Left lobe of liver (tissue), 2 donors: ENCODE measurements around the gene ABCD1. TPM values are rescaled to one million over a fixed set of nuclear protein-coding genes. Genes with fewer than 3 reads are reported as not detected.
A peak's percentile ranks its signal among the peaks of the same experiment; 100 is the strongest.
"Not testable (repeated sequence)": the region's sequence is repeated elsewhere in the genome, so short reads cannot be mapped to it uniquely, and the experiment has no call there.

Source experiments
- ATAC-seq: fragments of 200-7000 bp; cut with Tn5 transposase; one replicate; pipeline ENCODE4 v1.9.1; 2020; ENCODE audit warnings: mild to moderate bottlenecking, moderate library complexity
- DNase-seq: peaks from one replicate; pipeline ENCODE4 v3.0.0-alpha.2; 2020; ENCODE audit warnings: low spot score
- total RNA-seq: library from RNA; stranded (reverse); gene quantifications from one replicate; pipeline ENCODE4 v1.2.1, GENCODE V29; 2021
- donor health status: DM: no; HTN: no; CAD: no; lungs with moderate emphysema.
- donor health status: DM: no; HTN: yes; CAD: no.

The ABCD1 gene
- total RNA-seq, 1 donor from 2014 or later: 13.4 TPM

DNA sequence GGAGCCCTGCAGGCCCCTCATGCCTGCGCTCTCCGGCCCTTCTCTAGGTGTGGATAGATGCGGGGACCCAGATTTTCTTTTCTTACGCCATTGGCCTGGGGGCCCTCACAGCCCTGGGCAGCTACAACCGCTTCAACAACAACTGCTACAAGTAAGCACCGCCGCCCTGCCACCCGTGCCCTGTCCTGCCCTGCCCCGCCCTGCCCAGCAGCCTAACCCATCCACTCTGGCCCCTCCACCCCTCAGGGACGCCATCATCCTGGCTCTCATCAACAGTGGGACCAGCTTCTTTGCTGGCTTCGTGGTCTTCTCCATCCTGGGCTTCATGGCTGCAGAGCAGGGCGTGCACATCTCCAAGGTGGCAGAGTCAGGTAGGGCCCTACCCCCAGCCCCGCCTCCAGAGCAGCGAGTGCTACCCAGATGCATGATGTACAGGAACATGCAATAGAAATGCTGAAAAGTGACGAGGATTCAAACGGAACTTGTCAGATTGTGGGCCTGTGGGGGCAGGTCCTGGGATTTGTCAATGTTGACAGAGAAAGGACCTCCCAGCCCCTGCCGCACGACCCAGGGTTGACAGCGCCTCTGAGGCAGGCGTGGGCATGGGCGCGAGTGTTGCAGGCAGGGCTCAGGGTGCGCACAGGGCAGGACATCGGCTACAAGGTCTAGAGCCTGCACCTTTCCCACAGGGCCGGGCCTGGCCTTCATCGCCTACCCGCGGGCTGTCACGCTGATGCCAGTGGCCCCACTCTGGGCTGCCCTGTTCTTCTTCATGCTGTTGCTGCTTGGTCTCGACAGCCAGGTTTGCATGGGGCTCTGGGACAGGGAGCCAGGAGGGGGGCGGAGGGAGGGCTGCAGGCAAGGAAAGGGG lies 31.2 kb upstream of the ABCD1 start:
- ATAC-seq (peak; percentile 20), DNase-seq (no peak)

DNA sequence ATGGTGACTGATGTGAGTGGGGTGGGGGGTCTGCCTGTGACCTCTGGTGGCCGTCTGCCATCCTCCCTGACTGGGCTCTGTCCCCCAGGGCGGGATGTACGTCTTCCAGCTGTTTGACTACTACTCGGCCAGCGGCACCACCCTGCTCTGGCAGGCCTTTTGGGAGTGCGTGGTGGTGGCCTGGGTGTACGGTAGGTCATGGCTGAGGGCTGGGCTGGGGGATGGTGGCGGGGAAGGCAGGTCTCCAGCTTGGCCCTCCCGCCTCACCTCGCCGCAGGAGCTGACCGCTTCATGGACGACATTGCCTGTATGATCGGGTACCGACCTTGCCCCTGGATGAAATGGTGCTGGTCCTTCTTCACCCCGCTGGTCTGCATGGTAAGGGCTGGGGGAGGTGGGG lies 30.4 kb upstream of the ABCD1 start:
- DNase-seq: not testable (repeated sequence)
- peak; percentile 7 for ATAC-seq

GRCh38 chrX:153694687-153695270 lies 29.9 kb upstream of the ABCD1 start:
- DNase-seq (no peak), ATAC-seq (no peak)

GRCh38 chrX:153696100-153696499 lies 28.6 kb upstream of the ABCD1 start:
- no peak for ATAC-seq
- DNase-seq: no peak

DNA sequence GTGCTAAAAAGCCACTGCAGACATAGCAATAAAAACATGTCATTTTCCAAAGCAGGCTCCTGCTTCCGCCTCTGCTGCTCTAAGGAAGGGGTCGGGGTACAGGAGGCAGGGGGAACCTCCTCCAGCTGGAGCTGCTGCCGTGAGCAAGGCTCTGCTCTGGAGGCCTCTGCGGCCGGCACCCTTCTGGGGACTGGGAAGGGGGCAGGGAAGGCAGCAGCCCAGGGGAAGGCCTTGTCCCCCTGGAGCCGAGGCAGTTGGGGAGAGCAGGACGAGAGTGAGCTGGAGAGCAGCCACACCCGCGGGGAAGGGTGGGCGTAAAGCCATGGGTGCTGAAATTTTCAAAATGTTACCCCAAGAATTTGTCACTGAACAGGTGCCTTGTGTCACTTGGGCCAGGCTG lies 28.1 kb upstream of the ABCD1 start:
- DNase-seq: not testable (repeated sequence)

GRCh38 chrX:153696986-153697722 lies 27.5 kb upstream of the ABCD1 start:
- DNase-seq, ATAC-seq: not testable (repeated sequence)

More for the DNA sequence above, 28.1 kb upstream of the ABCD1 start:
- ATAC-seq: not testable (repeated sequence)

DNA sequence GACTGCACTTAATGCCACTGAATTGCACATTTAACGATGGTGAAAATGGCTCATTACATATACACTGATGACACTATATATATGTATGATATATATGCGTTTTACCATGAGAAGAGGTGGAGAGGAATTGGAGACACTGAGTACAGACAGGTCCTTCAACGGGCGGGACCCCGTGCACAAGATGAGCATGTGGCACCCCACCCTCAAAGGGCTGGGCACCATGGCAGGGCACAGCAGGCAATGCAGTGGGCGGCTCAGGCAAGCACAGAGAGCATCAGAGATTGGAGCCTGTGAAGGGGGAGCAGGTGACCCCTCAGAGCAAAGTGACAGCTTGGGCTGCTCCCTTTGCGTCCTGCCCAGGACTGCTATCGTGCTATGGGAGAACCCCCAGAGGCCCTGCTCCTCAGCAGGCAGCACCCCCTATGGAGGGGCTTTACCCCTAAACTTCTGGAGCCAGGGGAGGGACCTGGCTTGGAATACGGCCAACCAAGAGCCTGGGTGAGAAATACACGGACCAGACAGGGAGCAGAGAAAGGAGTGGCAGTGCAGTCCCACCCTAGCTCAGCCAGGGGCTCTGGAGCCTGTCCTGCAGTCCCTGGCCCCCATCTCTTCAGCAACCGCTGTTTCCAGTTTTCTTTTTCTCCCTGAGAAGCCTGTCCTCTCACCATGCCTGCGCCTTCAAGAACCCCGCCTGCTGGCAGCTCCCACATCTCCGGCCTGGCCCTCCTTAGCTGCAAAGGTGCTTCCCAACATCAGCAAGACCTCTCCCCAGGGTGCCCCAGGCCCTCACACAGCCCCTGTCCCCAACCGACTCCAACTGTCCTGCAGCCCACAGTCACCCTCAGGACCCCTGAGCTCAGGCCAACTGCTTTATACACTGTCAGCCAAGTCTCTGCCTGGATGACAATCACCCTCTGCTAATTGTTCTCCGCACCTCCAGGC lies 26.5 kb upstream of the ABCD1 start:
- DNase-seq (no peak), ATAC-seq (no peak)

DNA sequence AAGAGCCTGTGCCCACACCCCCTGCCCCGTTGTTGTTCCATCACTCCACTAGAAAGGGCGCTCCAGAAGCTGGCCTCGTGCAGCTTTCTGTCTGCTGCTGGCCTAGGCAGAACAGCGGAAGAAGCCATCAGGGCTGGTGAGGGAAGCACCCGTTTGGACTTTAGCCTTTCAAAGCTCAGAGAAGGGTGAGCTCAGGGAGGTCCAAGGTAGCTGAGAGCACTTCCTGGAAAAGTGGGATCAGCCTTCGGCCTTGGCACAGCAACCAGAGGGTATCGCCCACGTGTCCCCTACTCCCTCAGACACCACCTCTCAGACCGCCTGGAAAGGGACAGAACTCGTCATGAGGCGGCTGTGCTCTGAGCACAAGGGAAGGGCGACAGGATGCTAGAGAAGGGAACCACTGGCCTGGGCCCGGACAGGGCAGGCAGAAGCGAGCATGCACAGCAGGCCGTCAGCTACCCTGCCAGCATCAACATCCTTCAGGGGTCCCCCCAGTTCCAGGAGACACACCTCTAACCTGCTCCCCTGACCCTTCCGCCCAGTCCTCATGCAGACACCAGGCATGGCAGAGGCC lies 25.4 kb upstream of the ABCD1 start:
- not testable (repeated sequence) for DNase-seq, ATAC-seq

GRCh38 chrX:153699784-153700371 lies 24.8 kb upstream of the ABCD1 start:
- ATAC-seq, DNase-seq: not testable (repeated sequence)

GRCh38 chrX:153700376-153700945 lies 24.2 kb upstream of the ABCD1 start:
- no peak for DNase-seq
- ATAC-seq: no peak

- DNase-seq: no peak
- no peak for ATAC-seq
Observed at GRCh38 chrX:153700967-153701366, 23.7 kb upstream of the ABCD1 start.

DNA sequence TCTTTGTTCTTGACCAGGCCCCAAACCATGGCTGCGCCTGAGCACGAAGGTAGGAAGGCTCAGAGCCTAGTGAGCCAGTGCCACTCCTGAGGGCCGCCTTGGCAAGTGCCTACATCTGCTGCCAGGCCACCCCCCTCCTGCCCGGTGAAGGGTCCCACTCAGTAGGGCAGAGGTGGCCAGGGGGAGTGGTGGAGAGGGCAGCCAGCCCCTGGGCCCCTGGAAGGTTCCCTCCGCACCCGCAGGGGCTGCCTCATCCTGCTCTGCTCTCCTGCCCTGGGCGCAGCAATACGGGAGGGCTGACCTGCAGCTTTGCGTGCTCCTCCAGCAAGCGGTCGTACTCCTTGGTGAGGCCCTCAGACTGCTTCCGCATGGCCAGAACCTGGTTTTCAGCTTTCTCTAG lies 22.9 kb upstream of the ABCD1 start:
- ATAC-seq (no peak), DNase-seq (no peak)

DNA sequence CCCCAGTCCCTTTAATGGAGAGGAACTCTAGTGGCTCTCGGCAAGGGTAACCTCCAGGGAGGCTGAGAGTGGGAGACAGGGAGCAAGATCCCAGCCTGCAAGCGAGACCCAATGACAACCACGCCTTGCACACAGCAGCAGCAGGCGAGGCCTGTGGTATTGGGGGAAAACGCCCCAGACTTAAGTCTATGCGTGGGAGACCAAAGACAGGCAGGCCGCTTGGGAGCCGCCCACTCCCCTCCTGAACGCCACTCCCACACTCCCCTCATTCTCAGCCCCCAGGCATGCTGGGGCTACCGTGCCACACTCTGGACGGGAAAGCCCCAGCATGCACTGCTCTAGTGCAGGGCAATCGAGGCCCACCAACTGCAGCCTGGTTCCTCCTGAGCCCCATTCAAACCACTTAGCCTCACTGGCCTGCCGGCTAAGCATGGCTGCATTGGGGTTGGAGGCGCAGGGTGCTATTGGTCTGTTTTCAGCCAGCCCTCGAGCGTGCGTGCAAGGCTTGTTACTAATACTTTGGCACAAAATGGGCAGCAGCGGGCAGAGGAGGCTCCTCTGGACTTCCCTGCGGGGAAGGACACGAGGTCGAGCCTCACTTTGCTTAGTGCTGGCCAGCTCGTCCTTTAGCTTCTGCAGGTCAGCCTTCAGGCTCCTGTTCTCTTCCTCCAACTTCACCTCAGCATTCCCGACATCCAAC lies 22.2 kb upstream of the ABCD1 start:
- ATAC-seq: no peak
- DNase-seq: no peak

DNA sequence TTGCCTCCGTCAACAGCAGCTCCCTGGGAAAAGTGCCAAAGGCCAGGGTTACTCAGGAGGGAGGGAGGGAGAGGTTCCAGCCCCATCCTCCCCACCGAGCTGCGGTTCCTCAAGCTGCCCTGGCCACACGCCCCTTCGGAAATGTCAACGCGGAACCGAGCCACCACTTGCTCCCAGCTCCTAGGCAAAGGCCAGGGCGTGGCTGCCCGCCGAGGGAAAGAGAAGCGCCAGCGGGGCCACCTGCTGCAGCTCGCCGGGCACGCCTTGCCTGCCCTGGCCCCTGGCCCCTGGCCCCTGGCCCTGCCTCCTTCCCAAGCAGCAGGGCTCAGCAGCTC lies 21.7 kb upstream of the ABCD1 start:
- ATAC-seq: peak; percentile 30
- DNase-seq: no peak

DNA sequence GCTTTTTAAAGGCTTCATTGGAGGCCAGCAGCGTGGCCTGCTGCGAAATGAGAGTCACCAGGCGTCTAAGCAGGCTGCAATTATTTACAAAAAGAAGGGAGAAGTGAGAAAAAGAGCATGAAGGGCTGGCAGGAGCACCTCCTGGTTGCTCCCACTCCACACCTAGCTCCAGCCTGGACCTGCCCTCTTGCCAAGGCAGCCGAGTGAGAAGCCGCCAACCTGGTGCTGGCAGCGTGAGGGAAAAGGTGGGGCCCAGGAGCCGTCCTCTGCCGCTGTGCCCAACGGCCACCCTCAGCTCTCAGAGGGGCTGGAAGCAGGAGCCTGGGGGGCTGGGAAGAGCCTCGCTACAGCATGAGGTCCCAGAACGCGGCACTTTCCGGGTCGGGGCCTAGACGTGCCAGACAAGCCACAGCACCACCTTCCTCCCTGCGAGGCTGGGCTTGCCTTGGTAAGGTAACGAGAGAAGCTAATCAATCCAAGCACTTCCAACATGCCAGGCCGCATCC lies 20.6 kb upstream of the ABCD1 start:
- ATAC-seq (no peak), DNase-seq (no peak)

DNA sequence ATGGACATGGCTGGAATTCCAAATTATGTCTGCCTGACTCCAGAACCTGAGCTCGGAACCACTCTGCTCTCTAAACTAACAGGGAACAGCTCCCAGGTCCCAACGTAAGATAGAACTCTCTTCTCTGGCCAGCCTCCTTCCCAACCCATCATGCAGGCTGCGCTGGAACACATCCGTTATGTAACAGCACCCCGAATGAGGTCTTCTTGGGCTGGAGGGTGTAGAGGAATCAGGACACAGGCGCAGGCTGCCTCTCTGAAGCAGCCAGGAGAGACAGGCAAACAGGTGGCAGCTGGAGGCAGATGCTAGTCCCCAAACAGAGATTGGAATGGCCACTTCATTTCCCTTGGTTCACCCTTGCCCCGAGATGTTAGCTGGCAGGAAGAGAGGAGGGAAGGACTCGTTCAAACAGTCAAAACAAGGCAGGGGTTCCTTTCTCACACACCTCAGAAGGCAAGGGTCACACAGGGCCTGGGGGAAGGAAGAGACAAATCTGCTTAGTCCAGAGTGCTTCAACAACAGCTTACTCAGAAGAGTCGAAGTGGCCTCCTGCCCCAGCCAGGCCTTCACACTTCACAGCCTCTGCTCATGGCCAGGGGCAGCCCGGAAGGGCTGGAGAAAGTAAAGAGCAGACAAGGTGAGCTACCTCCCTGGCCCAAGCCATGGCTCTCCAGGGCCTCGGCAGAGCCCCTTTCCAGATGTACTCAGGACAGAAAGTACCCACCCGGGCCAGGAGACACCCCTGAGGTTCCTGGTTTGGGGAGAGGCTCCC lies 19.8 kb upstream of the ABCD1 start:
- not testable (repeated sequence) for DNase-seq, ATAC-seq

GRCh38 chrX:153705403-153706060 lies 19.1 kb upstream of the ABCD1 start:
- ATAC-seq, DNase-seq: not testable (repeated sequence)
